ENCODE data around the gene KRTAP2-1. TPM values are rescaled to one million over a fixed set of nuclear protein-coding genes. Genes with fewer than 3 reads are reported as not detected.

The KRTAP2-1 gene
- total and polyA plus RNA-seq, 7 donors, result not detected

DNA sequence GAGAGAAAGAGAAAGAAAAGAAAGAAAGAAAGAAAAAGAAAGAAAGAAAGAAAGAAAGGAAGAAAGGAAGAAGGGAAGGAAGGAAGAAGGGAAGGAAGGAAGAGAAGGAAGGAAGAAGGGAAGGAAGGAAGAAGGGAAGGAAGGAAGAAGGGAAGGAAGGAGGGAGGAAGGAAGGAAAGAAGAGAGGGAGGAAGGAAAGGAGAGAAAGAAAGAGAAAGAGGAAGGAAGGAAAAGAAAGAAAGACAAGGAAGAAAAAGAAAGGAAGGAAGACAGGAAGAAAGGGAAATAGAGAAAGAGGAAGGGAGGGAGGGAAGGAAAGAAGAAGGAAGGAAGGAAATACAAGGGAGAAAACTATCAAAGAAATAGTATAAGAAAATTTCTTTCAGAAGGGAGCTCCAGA, 29.7 kb upstream of the KRTAP2-1 start:
- H3K27me3 ChIP-seq, result no peaks in the 10 kb centered on the region
- intact Hi-C loops (cut with DNase I), result no loop called here
- no peak for TF ChIP-seq EP300 (IDR thresholded peaks at IDR 0.05)
- TF ChIP-seq POLR2AphosphoS5 (IDR thresholded peaks at IDR 0.05), result no peak
- no peak for TF ChIP-seq CTCF (IDR thresholded peaks at IDR 0.05)
- TF ChIP-seq POLR2A (IDR thresholded peaks at IDR 0.05), result no peak
- no peaks in the 10 kb centered on the region for H3K36me3 ChIP-seq
- H3K4me1 ChIP-seq, result no peaks in the 10 kb centered on the region
- DNase-seq, result no peak
- no peaks in the 10 kb centered on the region for H3K9me3 ChIP-seq
- H3K4me3 ChIP-seq, result no peak overlapping the region
- no peak overlapping the region for H3K27ac ChIP-seq

GRCh38 chr17:41073676-41074075, 26.6 kb upstream of the KRTAP2-1 start:
- WGBS, 2 donors, result 92 to 94% methylated on average over 2 of the region's 2 CpGs
- DNase-seq, result no peak
- Histone ChIP-seq H3K4me1 (no peaks in the 10 kb centered on the region), H3K9me3 (no peaks in the 10 kb centered on the region), H3K27me3 (no peaks in the 10 kb centered on the region), H3K36me3 (no peaks in the 10 kb centered on the region), H3K4me3 (no peak overlapping the region), H3K27ac (no peak overlapping the region)
- intact Hi-C loops (cut with DNase I), result no loop called here
- TF ChIP-seq POLR2A (IDR thresholded peaks at IDR 0.05) (no peak), EP300 (IDR thresholded peaks at IDR 0.05) (no peak), CTCF (IDR thresholded peaks at IDR 0.05) (no peak), POLR2AphosphoS5 (IDR thresholded peaks at IDR 0.05) (no peak)

GRCh38 chr17:41071606-41072360, 24.7 kb upstream of the KRTAP2-1 start:
- no peaks in the 10 kb centered on the region for H3K4me1 ChIP-seq
- no peak overlapping the region for H3K27ac ChIP-seq
- H3K27me3 ChIP-seq, result no peaks in the 10 kb centered on the region
- no peak for TF ChIP-seq POLR2A (IDR thresholded peaks at IDR 0.05)
- TF ChIP-seq EP300 (IDR thresholded peaks at IDR 0.05), result no peak
- TF ChIP-seq POLR2AphosphoS5 (IDR thresholded peaks at IDR 0.05), result no peak
- no peak for TF ChIP-seq CTCF (IDR thresholded peaks at IDR 0.05)
- no peaks in the 10 kb centered on the region for H3K36me3 ChIP-seq
- no peaks in the 10 kb centered on the region for H3K9me3 ChIP-seq
- intact Hi-C loops (cut with DNase I), result no loop called here
- 89 to 91% methylated on average over 5 of the region's 5 CpGs for WGBS, 2 donors
- DNase-seq, result no peak
- H3K4me3 ChIP-seq, result no peak overlapping the region

DNA sequence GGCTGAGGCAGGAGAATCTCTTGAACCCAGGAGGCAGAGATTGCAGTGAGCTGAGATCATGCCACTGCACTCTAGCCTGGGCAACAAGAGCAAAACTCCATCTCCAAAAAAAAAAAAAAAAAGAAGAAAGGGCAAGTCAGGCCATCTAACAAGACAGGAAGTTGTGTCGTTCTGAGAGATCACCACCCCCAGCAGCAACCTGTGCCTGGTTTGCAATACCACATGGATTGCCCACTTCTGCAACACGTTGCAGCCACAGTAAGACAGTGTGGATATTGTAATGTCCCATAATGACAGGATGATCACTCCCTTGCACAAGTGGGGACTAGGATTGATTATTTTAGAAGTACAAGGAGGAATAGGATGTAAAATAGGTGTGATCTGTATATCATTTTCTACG, 21.9 kb upstream of the KRTAP2-1 start:
- no peak overlapping the region for H3K27ac ChIP-seq
- WGBS, 2 donors, result 72 to 82% methylated on average over 3 of the region's 3 CpGs
- TF ChIP-seq POLR2A (IDR thresholded peaks at IDR 0.05) (no peak), EP300 (IDR thresholded peaks at IDR 0.05) (no peak), POLR2AphosphoS5 (IDR thresholded peaks at IDR 0.05) (no peak), CTCF (IDR thresholded peaks at IDR 0.05) (no peak)
- no peaks in the 10 kb centered on the region for H3K9me3 ChIP-seq
- H3K36me3 ChIP-seq, result no peaks in the 10 kb centered on the region
- H3K4me3 ChIP-seq, result no peak overlapping the region
- no peaks in the 10 kb centered on the region for H3K27me3 ChIP-seq
- no peak for DNase-seq
- H3K4me1 ChIP-seq, result no peaks in the 10 kb centered on the region
- intact Hi-C loops (cut with DNase I), result no loop called here

DNA sequence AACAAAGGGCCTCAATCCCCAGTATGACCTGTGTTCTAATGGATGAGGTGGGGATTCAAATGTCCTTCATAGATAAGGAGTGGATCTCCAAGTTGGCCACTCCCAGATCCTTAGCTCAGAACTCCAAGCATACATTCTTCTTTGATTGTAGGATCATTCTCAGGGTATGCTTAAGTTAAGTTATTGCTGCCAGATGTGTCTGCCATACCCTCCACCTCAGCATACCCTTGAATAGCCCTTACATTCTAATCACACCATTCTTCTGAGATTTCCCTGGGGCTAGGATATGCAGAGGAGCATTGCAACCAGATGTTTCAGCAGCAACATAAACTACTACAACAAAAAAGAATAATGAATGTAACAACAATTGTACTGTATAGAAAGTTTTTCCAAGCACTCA, 20.2 kb upstream of the KRTAP2-1 start:
- Histone ChIP-seq H3K4me3 (no peak overlapping the region), H3K27ac (no peak overlapping the region), H3K9me3 (no peaks in the 10 kb centered on the region), H3K36me3 (no peaks in the 10 kb centered on the region), H3K4me1 (peaks cover 0 to 2% (median 0%) of the 10 kb centered on the region in 4 donors), H3K27me3 (no peaks in the 10 kb centered on the region)
- no peak for TF ChIP-seq EP300 (IDR thresholded peaks at IDR 0.05)
- no peak for TF ChIP-seq POLR2A (IDR thresholded peaks at IDR 0.05)
- no peak for TF ChIP-seq CTCF (IDR thresholded peaks at IDR 0.05)
- TF ChIP-seq POLR2AphosphoS5 (IDR thresholded peaks at IDR 0.05), result no peak
- intact Hi-C loops (cut with DNase I), result no loop called here
- no peak for DNase-seq

Measured in sigmoid colon (tissue), 7 donors.